K562 (cell line): ENCODE data around the gene GABARAP. TPM values are rescaled to one million over a fixed set of nuclear protein-coding genes. Genes with fewer than 3 reads are reported as not detected.
A peak's percentile ranks its signal among the peaks of the same experiment; 100 is the strongest.

Experiments
- CTCF ChIP-seq, 3 experiments: IDR thresholded peaks in 2 of 3; conservative IDR thresholded peaks in 1 of 3; 2 replicates each; pipeline ENCODE4 v1.5.1; 2011 to 2012; ENCODE audit warnings: low read length in 3 of 3, mild to moderate bottlenecking in 3 of 3, control low read depth in 2 of 3, improper control_type of control experiment in 1 of 3, inconsistent platforms in 1 of 3, low read depth in 1 of 3, mixed read lengths in 1 of 3, moderate library complexity in 1 of 3; ENCODE audit not compliant: insufficient read depth in 2 of 3
- EP400 ChIP-seq: fragments of 450-650 bp; IDR thresholded peaks from 2 replicates; pipeline ENCODE4 v1.6.1; 2017; ENCODE audit warnings: antibody characterized with exemption, mild to moderate bottlenecking, moderate library complexity
- FOXJ2 ChIP-seq: fragments of 200-800 bp; sonication (Bioruptor generic); IDR thresholded peaks from 2 replicates; pipeline ENCODE4 v1.6.1; 2016; ENCODE audit warnings: missing genetic modification characterization, missing compliant biosample characterization
- FOXK1 ChIP-seq: sonication (generic); formaldehyde crosslinking; IDR thresholded peaks from 2 replicates; pipeline ENCODE4 v1.8.0; 2022; ENCODE audit warnings: missing genetic modification reagents, mild to moderate bottlenecking, borderline replicate concordance
- FOXO4 ChIP-seq: fragments of 450-650 bp; formaldehyde crosslinking; IDR thresholded peaks from 2 replicates; pipeline ENCODE4 v1.4.0; 2020; ENCODE audit warnings: mild to moderate bottlenecking, moderate library complexity
- FUS ChIP-seq: fragments of 200-400 bp; formaldehyde crosslinking; optimal IDR thresholded peaks from 2 replicates; pipeline ENCODE3; 2017; ENCODE audit warnings: low read depth, low read length
- GTF2F1 ChIP-seq: IDR thresholded peaks from 2 replicates; pipeline ENCODE4 v1.6.1; 2011; ENCODE audit warnings: low read depth, low read length, improper control_type of control experiment
- MCM3 ChIP-seq: fragments of 450-650 bp; IDR thresholded peaks from 2 replicates; pipeline ENCODE4 v1.6.1; 2016
- POLR2AphosphoS2 ChIP-seq: IDR thresholded peaks from 2 replicates; pipeline ENCODE4 v1.6.1; 2012; ENCODE audit warnings: low read length, improper control_type of control experiment
- RBBP5 ChIP-seq: fragments of 200-600 bp; sonication (generic); IDR thresholded peaks from 2 replicates; pipeline ENCODE4 v1.6.1; 2012; ENCODE audit warnings: borderline replicate concordance, mild to moderate bottlenecking, low read length, control low read depth, inconsistent platforms; ENCODE audit not compliant: insufficient read depth, poor library complexity, severe bottlenecking
- RUNX1 ChIP-seq: sonication (generic); IDR thresholded peaks from 2 replicates; pipeline ENCODE4 v1.6.1; 2016; ENCODE audit warnings: antibody characterized with exemption, low read depth
- STAT5B ChIP-seq: fragments of 250-450 bp; sonication (Bioruptor Pico); IDR thresholded peaks from 2 replicates; pipeline ENCODE4 v1.8.0; 2021; ENCODE audit warnings: mild to moderate bottlenecking, inconsistent platforms
- TAL1 ChIP-seq: fragments of 450-650 bp; IDR thresholded peaks from 2 replicates; pipeline ENCODE4 v1.6.1; 2016; ENCODE audit warnings: mild to moderate bottlenecking
- ZNF165 ChIP-seq: fragments of 250-450 bp; sonication (Bioruptor Pico); IDR thresholded peaks from 2 replicates; pipeline ENCODE4 v1.4.0; 2020; ENCODE audit warnings: borderline replicate concordance
- ZNF274 ChIP-seq: IDR thresholded peaks from 2 replicates; pipeline ENCODE4 v1.6.1; 2011; ENCODE audit warnings: low read depth, mild to moderate bottlenecking, low read length, moderate library complexity, borderline replicate concordance
- polyA plus RNA-seq, 8 experiments: library from polyadenylated mRNA; depleted of rRNA in 4 of 8; stranded (reverse) in 5 of 8; unstranded in 3 of 8; fragments of >200 nt; fragmentation: Nextera tagmentation in 2 of 8; fragmentation: Illumina TruSeq in 1 of 8; extraction: Ambion mirVana in 2 of 8; extraction: Trizol in 1 of 8; gene quantifications; 2 replicates each; pipeline versions ENCODE4 v1.2.1 to v1.2.3, GENCODE V29; 2011 to 2014; ENCODE audit warnings: inconsistent platforms in 1 of 8, missing spikeins in 1 of 8
- total RNA-seq, 7 experiments: library from RNA; depleted of rRNA in 6 of 7; stranded (reverse); fragments of >200 nt in 6 of 7; fragmentation: Illumina TruSeq in 2 of 7; extraction: Trizol in 2 of 7; gene quantifications; 2 replicates each; pipeline versions ENCODE4 v1.2.1 to v1.2.3, GENCODE V29; 2011 to 2021; ENCODE audit warnings: low replicate concordance in 1 of 7
- TF ChIP-seq, protein P1 (sequence below): fragments of 450-650 bp; IDR thresholded peaks from 2 replicates; pipeline ENCODE4 v1.6.1; 2016; ENCODE audit warnings: antibody characterized with exemption
- TF ChIP-seq, protein P2 (sequence below): IDR thresholded peaks from 3 replicates; pipeline ENCODE4 v1.6.1; 2011; ENCODE audit warnings: borderline replicate concordance, mild to moderate bottlenecking, moderate library complexity; ENCODE audit not compliant: insufficient read length; ENCODE audit errors: extremely low read depth
- TF ChIP-seq, protein P3 (sequence below): fragments of 450-650 bp; formaldehyde crosslinking; IDR thresholded peaks from 2 replicates; pipeline ENCODE4 v1.4.0; 2020; ENCODE audit warnings: mild to moderate bottlenecking, moderate library complexity

The GABARAP gene
- total and polyA plus RNA-seq, 9 of the 15 experiments (the other 6 are each of a cell fraction or from before 2014, with no cell fraction given): 47.5 to 373 (median 152) TPM

- TF ChIP-seq GTF2F1 (no peak), CTCF (IDR thresholded peaks at IDR 0.05 in 2 of 3, conservative IDR thresholded peaks at IDR 0.05 in 1 of 3; ENCODE audit: insufficient read depth in 2 of 3, low read depth in 1 of 3, low read length in 3 of 3) (no peak), POLR2AphosphoS2 (no peak), ZNF274 (no peak), FOXK1 (CRISPR knock-in tag) (no peak), FOXJ2 (no peak), RUNX1 (no peak), FOXO4 (CRISPR knock-in tag) (no peak), TAL1 (no peak), ZNF165 (CRISPR knock-in tag) (no peak), STAT5B (no peak), RBBP5 (no peak), EP400 (peak; percentile 40; the same call in 1 of the 2 replicates), MCM3 (no peak), FUS (no peak)
- TF ChIP-seq, protein P1, sequence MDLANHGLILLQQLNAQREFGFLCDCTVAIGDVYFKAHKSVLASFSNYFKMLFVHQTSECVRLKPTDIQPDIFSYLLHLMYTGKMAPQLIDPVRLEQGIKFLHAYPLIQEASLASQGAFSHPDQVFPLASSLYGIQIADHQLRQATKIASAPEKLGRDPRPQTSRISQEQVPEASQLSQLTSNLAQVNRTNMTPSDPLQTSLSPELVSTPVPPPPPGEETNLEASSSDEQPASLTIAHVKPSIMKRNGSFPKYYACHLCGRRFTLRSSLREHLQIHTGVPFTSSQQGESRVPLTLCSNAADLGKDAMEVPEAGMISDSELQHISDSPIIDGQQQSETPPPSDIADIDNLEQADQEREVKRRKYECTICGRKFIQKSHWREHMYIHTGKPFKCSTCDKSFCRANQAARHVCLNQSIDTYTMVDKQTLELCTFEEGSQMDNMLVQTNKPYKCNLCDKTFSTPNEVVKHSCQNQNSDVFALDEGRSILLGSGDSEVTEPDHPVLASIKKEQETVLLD: 0 out of 2 replicates have a peak, but pooled peaks have one; percentile 8
- TF ChIP-seq, protein P2, sequence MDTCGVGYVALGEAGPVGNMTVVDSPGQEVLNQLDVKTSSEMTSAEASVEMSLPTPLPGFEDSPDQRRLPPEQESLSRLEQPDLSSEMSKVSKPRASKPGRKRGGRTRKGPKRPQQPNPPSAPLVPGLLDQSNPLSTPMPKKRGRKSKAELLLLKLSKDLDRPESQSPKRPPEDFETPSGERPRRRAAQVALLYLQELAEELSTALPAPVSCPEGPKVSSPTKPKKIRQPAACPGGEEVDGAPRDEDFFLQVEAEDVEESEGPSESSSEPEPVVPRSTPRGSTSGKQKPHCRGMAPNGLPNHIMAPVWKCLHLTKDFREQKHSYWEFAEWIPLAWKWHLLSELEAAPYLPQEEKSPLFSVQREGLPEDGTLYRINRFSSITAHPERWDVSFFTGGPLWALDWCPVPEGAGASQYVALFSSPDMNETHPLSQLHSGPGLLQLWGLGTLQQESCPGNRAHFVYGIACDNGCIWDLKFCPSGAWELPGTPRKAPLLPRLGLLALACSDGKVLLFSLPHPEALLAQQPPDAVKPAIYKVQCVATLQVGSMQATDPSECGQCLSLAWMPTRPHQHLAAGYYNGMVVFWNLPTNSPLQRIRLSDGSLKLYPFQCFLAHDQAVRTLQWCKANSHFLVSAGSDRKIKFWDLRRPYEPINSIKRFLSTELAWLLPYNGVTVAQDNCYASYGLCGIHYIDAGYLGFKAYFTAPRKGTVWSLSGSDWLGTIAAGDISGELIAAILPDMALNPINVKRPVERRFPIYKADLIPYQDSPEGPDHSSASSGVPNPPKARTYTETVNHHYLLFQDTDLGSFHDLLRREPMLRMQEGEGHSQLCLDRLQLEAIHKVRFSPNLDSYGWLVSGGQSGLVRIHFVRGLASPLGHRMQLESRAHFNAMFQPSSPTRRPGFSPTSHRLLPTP: no peak
- TF ChIP-seq, protein P3, sequence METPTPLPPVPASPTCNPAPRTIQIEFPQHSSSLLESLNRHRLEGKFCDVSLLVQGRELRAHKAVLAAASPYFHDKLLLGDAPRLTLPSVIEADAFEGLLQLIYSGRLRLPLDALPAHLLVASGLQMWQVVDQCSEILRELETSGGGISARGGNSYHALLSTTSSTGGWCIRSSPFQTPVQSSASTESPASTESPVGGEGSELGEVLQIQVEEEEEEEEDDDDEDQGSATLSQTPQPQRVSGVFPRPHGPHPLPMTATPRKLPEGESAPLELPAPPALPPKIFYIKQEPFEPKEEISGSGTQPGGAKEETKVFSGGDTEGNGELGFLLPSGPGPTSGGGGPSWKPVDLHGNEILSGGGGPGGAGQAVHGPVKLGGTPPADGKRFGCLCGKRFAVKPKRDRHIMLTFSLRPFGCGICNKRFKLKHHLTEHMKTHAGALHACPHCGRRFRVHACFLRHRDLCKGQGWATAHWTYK (CRISPR knock-in tag): no peak
Measured at GRCh38 chr17:7281074-7281952, 39.1 kb upstream of the GABARAP start, which contains the start of gene SLC2A4 (continued).
